Measurements from ENCODE around the gene CADM4. TPM values are rescaled to one million over a fixed set of nuclear protein-coding genes. Genes with fewer than 3 reads are reported as not detected.
A peak's percentile ranks its signal among the peaks of the same experiment; 100 is the strongest.

CADM4 gene
- total and polyA plus RNA-seq, 2 of the 8 experiments (the other 6 are each of a cell fraction or from before 2014, with no cell fraction given) = 13.5 to 25.0 TPM

DNA sequence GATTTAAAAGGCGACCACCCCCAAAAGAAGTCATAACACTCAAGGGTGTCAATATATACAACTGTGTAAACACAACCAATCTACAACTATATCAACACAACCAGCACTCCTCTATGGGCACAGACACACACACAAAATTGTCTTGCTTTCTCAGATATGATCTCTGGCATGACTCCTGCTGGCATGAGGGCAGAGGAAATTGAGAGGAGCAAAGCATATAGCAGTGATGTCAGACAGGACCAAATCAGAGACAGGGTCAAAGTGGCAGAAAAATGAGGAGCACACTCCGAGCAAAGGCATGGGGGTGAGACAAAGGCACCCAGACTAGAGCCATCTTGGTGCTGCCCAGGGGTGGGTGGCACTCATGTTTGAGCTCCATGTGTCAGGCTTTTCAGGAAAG, 53.3 kb downstream of the CADM4 start:
- H3K27ac ChIP-seq (ENCODE audit: low read depth, low read length) = no peak overlapping the region

More for the DNA sequence above, 53.3 kb downstream of the CADM4 start:
- no peak overlapping the region for H3K4ac ChIP-seq (replicated peaks; ENCODE audit: insufficient read length, low read depth, low read length)
- H4K91ac ChIP-seq (replicated peaks; ENCODE audit: insufficient read length, low read length) = no peak overlapping the region
- H4K8ac ChIP-seq (ENCODE audit: extremely low read depth, insufficient read depth, low read length) = no peak overlapping the region
- no peak overlapping the region for H3K14ac ChIP-seq (ENCODE audit: insufficient read length)
- H3K4me3 ChIP-seq (ENCODE audit: extremely low read depth in 1 of 4, insufficient read depth in 2 of 4, low read depth in 3 of 4, low read length in 4 of 4) = no peak overlapping the region
- no peaks in the 10 kb centered on the region for H3K27me3 ChIP-seq (replicated peaks in 1 of 4; ENCODE audit: control insufficient read depth in 3 of 4, extremely low read depth in 1 of 4, insufficient read depth in 3 of 4, low read length in 3 of 4)
- no peak for FAIRE-seq
- H3K4me1 ChIP-seq (replicated peaks in 1 of 4; ENCODE audit: control insufficient read depth in 3 of 4, insufficient read depth in 4 of 4, low read length in 3 of 4) = peaks cover 0 to 2% (median under 1%) of the 10 kb centered on the region in 4 experiments; a peak in 3 of 7 replicates
- DNase-seq (ENCODE audit: low read depth in 1 of 2, low spot score in 2 of 2) = no peak
- H2AFZ ChIP-seq (ENCODE audit: low read length) = no peak overlapping the region
- H4K5ac ChIP-seq (ENCODE audit: insufficient read length, low read depth, low read length) = no peak overlapping the region
- no peak overlapping the region for H2BK5ac ChIP-seq (ENCODE audit: low read depth, low read length)
- H3K23me2 ChIP-seq (ENCODE audit: low read depth, low read length) = peaks cover 2% of the 10 kb centered on the region; the same call in 1 of the 2 replicates
- H3K23ac ChIP-seq (ENCODE audit: insufficient read length) = no peak overlapping the region
- H3K36me3 ChIP-seq (ENCODE audit: control insufficient read depth in 2 of 4, insufficient read depth in 4 of 4, low read length in 3 of 4) = peaks cover 0 to 6% (median 5%) of the 10 kb centered on the region in 4 experiments; a peak in 4 of 8 replicates
- H3K79me1 ChIP-seq (ENCODE audit: low read depth, low read length) = no peaks in the 10 kb centered on the region; the same call in 1 of the 2 replicates
- H3K9ac ChIP-seq (replicated peaks in 1 of 4; ENCODE audit: extremely low read depth in 1 of 4, low read depth in 3 of 4, low read length in 3 of 4) = no peak overlapping the region
- CTCF ChIA-PET (ENCODE audit: partially characterized antibody) = interaction anchor here (1.0 to 6.9 kb wide), 3 partner anchors 8 to 51 kb away, joined by 3 to 45 read pairs (median 4); partner anchors contain the start of gene IRGQ
- no peak overlapping the region for H2BK12ac ChIP-seq (ENCODE audit: low read depth, low read length)
- no peak overlapping the region for H3K18ac ChIP-seq (ENCODE audit: extremely low read depth, low read length)
- H2BK15ac ChIP-seq (ENCODE audit: low read length) = no peak overlapping the region
- no peak overlapping the region for H2BK20ac ChIP-seq (ENCODE audit: low read length)
- no peak overlapping the region for H3K4me2 ChIP-seq (ENCODE audit: insufficient read depth in 1 of 2, low read depth in 2 of 2, low read length in 2 of 2)
- H3K9me3 ChIP-seq (ENCODE audit: insufficient read depth in 2 of 2, low read depth in 1 of 2, low read length in 1 of 2) = no peaks in the 10 kb centered on the region
- no peaks in the 10 kb centered on the region for H3K79me2 ChIP-seq (ENCODE audit: control insufficient read depth in 1 of 2, insufficient read depth in 2 of 2, low read length in 2 of 2)
- no peak overlapping the region for H2AK5ac ChIP-seq (ENCODE audit: low read depth, low read length)
- TF ChIP-seq NRF1 (IDR thresholded peaks at IDR 0.05; ENCODE audit: low read depth, low read length) (no peak), RAD21 (IDR thresholded peaks at IDR 0.05 in 1 of 2, conservative IDR thresholded peaks at IDR 0.05 in 1 of 2; ENCODE audit: low read depth in 2 of 2, low read length in 2 of 2) (no peak), SAP30 (IDR thresholded peaks at IDR 0.05; ENCODE audit: insufficient read depth, insufficient replicate concordance, low read length) (no peak), HDAC2 (IDR thresholded peaks at IDR 0.05; ENCODE audit: borderline replicate concordance in 1 of 2, low read depth in 2 of 2, low read length in 2 of 2) (no peak), POLR2AphosphoS5 (IDR thresholded peaks at IDR 0.05; ENCODE audit: low read depth, low read length) (0 out of 2 replicates have a peak, but pooled peaks have one; percentile 16), JUND (IDR thresholded peaks at IDR 0.05; ENCODE audit: low read length) (no peak)
- TF ChIP-seq, protein P1, sequence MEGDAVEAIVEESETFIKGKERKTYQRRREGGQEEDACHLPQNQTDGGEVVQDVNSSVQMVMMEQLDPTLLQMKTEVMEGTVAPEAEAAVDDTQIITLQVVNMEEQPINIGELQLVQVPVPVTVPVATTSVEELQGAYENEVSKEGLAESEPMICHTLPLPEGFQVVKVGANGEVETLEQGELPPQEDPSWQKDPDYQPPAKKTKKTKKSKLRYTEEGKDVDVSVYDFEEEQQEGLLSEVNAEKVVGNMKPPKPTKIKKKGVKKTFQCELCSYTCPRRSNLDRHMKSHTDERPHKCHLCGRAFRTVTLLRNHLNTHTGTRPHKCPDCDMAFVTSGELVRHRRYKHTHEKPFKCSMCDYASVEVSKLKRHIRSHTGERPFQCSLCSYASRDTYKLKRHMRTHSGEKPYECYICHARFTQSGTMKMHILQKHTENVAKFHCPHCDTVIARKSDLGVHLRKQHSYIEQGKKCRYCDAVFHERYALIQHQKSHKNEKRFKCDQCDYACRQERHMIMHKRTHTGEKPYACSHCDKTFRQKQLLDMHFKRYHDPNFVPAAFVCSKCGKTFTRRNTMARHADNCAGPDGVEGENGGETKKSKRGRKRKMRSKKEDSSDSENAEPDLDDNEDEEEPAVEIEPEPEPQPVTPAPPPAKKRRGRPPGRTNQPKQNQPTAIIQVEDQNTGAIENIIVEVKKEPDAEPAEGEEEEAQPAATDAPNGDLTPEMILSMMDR (IDR thresholded peaks at IDR 0.05; ENCODE audit: control extremely low read depth in 1 of 3, insufficient read depth in 1 of 3, low read depth in 1 of 3, low read length in 3 of 3) = no peak
- TF ChIP-seq, protein P2, sequence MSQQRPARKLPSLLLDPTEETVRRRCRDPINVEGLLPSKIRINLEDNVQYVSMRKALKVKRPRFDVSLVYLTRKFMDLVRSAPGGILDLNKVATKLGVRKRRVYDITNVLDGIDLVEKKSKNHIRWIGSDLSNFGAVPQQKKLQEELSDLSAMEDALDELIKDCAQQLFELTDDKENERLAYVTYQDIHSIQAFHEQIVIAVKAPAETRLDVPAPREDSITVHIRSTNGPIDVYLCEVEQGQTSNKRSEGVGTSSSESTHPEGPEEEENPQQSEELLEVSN (IDR thresholded peaks at IDR 0.05) = no peak
- 84% methylated on average over 2 of the region's 2 CpGs; no CpG with 5 or more reads in 1 of the 2 experiments for WGBS, 2 experiments (ENCODE audit: extremely low coverage in 1 of 2, insufficient coverage in 1 of 2, insufficient read length in 1 of 2, insufficient replicate concordance in 2 of 2, low coverage in 1 of 2, low lambda C conversion rate in 2 of 2, missing lambda C conversion rate in 1 of 2)
- H3K56ac ChIP-seq (replicated peaks; ENCODE audit: insufficient read length, low read depth, low read length) = no peak overlapping the region
- peaks cover 7% of the 10 kb centered on the region in 2 experiments for H4K20me1 ChIP-seq (replicated peaks in 1 of 2; ENCODE audit: control insufficient read depth in 1 of 2, insufficient read depth in 2 of 2, low read length in 2 of 2)
- POLR2A ChIA-PET (ENCODE audit: partially characterized antibody) = no interaction called here
- H2BK120ac ChIP-seq (replicated peaks; ENCODE audit: low read depth, low read length) = no peak overlapping the region
